NCI-H2081 (cell line): Measurements from ENCODE around the gene NCLN.
"Not testable (repeated sequence)": the region's sequence is repeated elsewhere in the genome, so short reads cannot be mapped to it uniquely, and the experiment has no call there.

Source experiments
- DNase-seq, 2 experiments: peaks; one replicate each; lab custom pipeline; 2025; lab: John Stamatoyannopoulos, UW

Gene NCLN

DNA sequence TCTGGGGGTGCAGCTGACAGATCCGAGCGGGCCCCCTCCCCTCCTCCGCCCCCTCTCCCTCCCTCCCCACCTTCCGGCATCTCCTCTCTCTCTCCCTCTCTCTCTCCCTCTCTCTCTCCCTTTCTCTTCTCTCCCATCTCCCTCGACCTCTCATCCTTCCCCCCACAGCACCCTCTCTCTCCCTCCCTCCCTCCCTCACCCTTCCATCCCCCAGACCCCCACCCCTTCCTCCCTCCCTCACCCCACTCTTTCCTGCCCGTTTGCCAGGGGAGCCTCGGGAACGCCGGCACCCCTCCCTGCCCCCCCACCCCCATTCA is 39.4 kb downstream of the NCLN start:
- no peak for DNase-seq

GRCh38 chr19:3225677-3226093 is 40.0 kb downstream of the NCLN start:
- no peak for DNase-seq

GRCh38 chr19:3227054-3227626 is 41.4 kb downstream of the NCLN start:
- DNase-seq: no peak

DNA sequence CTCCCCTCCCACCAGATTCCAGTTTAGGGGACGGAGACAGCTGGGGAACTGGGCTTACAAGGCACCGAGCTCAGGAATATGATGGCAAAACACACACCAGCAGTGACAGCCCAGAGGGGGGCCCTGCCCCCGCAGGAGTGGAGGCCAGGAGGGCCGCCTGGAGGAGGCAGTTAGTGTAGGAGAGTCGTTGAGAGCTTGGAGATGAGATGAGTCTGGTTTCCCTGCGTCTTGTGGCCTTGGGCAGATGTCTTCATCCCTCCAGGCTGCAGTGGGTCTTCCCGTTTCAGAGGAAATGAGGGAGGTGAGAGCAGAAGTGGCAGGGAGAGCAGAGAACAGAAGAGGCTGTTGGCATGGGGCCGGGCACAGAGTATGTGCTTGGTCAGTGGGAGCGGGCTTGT is 43.6 kb downstream of the NCLN start:
- DNase-seq: no peak

- no peak for DNase-seq
Measured at GRCh38 chr19:3229888-3230496, 44.3 kb downstream of the NCLN start.

GRCh38 chr19:3231288-3231687 is 45.6 kb downstream of the NCLN start:
- no peak for DNase-seq

DNA sequence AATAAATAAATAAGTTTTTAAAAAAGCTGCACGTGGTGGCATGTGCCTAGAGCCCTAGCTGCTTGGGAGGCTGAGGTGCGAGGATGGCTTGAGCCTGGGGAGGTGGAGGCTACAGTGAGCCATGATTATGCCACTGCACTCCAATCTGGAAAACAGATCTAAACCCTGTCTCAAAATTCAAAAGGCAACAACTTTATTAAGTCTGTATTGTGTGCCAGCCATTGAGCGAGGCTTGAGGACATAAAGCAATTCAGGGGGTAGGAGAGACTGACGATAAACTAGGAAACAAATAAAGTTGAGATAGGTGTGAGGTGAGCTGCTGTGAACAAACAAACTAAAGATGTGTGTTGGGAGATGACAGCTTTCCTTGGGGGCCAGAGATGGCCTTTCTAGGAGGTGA is 47.4 kb downstream of the NCLN start:
- DNase-seq: no peak

DNA sequence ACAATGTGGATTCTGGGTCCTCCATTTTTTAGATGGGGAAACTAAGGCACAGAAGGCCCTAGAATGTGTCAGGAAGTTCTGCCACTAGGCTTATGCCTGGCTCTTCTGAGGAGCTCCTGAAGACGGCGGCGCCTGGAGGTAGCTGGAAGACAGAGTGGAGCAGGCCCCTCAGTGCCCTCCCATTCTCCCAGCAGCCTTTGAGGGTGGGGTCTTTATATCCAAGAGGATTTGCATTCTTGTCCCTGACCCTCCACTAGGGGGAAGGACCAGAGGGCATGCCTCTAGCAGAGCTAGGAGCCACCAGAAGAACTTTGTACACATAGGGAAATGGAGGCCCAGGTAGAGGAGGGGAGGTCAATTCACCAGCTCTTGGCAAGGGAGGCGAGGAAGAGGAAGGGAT is 48.1 kb downstream of the NCLN start:
- no peak for DNase-seq

DNA sequence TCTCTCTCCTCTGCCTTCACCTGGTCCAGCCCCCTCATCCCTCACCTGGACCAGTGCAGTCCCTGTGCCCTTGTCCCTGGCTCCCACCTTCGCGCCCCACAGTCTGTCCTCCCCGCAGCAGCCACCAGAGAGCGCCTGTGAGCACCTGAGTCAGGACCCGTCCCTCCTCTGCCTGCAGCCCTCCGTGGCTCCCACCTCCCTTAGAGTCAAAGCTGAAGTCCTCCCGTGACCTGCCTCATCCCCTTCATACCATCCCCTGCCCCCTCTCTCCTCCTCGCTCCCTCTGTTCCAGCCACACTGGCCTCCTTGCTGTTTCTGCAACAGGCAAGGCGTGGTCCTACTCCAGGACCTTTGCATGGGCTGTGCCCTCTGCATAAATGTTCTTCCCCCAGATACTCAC is 49.1 kb downstream of the NCLN start:
- no peak for DNase-seq

DNA sequence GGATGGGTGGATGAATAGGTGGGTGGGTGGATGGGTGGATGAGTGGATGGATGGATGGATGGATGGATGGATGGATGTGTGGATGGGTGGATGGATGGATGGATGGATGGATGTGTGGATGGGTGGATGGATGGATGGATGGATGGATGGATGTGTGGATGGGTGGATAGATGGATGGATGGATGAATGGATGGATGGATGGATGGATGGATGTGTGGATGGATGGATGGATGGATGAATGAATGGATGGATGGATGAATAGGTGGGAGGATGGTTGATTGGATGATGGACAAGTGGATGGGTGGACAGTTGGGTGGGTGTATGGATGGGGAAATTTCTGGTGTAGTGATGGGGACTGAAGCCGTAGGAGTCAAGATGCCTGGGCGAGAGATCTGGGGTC is 49.9 kb downstream of the NCLN start:
- not testable (repeated sequence) for DNase-seq

- no peak for DNase-seq
Measured at GRCh38 chr19:3236272-3236671, 50.5 kb downstream of the NCLN start.

GRCh38 chr19:3238066-3238561 is 52.4 kb downstream of the NCLN start:
- no peak for DNase-seq

- DNase-seq: no peak
Measured at GRCh38 chr19:3239367-3239766, 53.6 kb downstream of the NCLN start.

GRCh38 chr19:3243819-3244700 is 58.3 kb downstream of the NCLN start:
- DNase-seq: no peak

DNA sequence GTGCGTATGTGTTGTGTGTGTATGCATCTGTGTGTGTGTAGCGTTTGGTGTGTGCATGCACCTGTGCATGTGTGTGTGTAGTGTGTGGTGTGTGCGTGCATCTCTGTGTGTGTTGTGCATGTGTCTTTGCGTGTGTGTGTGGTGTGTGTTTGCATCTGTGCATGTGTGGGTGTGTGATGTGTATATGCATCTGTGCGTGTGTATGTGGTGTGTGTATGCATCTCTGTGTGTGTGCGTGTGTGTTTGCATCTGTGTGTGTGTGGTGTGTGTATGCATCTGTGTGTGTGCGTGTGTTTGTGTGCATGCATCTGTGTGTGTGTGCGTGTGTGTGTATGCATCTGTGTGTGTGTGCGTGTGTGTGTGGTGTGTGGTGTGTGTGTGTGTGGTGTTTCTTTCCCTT is 59.3 kb downstream of the NCLN start:
- no peak for DNase-seq

DNA sequence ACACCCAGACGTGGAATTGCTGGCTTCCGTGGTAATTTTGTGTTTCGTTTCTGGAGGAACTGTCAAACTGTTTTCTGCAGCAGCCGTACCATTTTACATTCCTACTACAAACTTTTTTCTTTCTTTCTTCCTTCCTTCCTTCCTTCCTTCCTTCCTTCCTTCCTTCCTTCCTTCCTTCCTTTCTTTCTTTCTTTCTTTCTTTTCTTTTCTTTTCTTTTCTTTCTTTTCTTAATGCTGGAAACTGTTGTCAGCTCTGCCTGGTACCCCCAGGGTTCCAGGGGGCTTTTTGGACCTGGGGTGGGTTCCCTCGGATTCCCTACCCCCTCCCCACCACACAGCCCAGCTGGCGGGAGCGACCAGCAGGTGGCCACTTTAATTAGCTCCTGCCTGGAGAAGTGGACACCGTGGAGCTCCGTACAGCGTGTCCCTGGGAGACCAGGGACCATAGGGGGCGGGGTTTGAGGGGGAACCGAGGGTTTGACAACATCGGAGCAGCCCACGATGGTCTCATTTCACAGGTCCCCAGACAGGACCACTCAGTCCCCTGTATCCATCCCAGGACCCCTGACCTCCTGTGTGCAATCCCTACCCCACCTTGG is 63.1 kb downstream of the NCLN start:
- no peak for DNase-seq

- no peak for DNase-seq
Measured at GRCh38 chr19:3249408-3249807, 63.7 kb downstream of the NCLN start.

- no peak for DNase-seq
Measured at GRCh38 chr19:3250675-3251074, 64.9 kb downstream of the NCLN start.

DNA sequence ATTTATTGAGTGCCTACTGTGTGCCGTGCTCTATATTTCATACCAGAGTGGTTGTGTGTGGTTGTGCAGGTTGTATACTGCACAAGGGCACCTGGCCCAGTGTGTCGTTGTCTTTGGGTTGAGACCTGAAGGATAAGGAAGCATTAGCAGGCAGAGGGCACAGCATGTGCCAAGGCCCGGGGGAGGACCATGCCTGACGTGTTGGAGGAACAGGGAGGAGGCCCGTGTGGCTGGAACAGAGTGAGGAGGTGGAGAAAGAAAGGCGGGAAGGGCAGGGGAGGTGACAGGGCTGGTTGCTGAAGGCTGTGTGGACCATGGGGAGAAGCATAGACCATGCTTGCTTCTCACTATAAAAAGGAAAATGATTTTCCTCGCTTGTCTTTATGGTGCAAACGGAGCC is 65.5 kb downstream of the NCLN start:
- DNase-seq: no peak

- DNase-seq: no peak
Measured at GRCh38 chr19:3252650-3253049, 66.9 kb downstream of the NCLN start.

DNA sequence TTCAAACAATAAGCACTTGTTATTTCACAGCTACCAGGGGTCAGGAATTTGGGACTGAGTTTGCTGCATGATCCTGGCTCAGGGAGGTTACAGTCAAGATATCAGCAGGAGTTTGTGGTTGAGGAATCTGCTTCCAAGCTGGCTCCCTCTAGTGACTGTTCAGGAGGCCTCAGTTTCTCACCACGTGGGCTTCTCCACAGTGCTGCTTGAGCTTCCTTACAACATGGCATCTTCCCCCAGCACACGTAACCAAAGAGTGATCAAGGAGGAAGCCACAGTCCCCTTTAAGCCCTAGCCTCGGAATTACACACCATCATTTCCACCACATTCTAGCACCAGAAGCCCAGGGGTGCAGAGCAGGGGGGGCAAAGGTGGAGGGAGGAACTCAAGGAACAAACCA is 67.5 kb downstream of the NCLN start:
- DNase-seq: no peak

DNA sequence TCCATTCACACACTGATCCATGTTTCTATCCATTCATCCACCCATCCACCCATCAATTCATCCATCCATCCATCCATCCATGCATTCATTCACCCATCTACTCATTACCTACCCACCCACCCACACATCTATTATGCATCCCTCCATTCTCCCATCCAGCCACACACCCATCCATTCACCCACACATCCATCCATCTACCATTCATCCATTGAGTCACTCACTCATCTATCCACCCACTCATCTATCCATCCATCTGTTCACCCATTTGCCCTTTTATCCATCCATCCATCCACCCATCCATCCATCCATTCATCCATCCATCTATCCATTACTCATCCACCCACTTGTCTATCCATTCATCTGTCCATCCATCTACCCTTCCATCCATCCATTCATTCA is 68.8 kb downstream of the NCLN start:
- DNase-seq: no peak

DNA sequence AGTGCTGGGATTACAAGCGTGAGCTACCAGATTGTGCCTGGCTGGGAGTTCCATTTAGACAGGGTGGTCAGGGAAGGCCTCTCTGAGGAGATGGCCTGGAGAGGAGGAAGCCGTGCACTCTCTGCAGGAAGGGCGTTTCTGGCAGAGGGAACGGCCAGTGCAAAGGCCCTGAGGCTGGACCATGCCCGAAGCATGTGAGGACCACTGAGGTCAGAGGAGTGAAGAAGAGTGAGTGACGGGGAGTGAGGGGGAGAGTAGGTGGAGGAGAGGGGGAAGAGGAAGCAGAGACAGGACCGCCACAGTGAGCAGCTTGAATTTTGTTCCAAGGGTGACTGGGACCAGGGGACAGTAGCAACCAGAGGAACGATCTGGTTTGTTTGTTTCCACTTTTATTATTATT is 71.3 kb downstream of the NCLN start:
- no peak for DNase-seq
